AG04450 (cell line): ENCODE measurements around the gene MINK1. TPM values are rescaled to one million over a fixed set of nuclear protein-coding genes. Genes with fewer than 3 reads are reported as not detected.
A peak's percentile ranks its signal among the peaks of the same experiment; 100 is the strongest.

Source experiments
- CTCF ChIA-PET: fragments of 300-600, 350-600 bp; formaldehyde crosslinking; extraction: SDS; loops from one replicate; lab custom pipeline; 2022; ENCODE audit warnings: antibody characterized with exemption, inconsistent platforms; lab: Charles Lee
- POLR2A ChIA-PET: fragments of 350-600 bp; formaldehyde crosslinking; extraction: SDS; loops from one replicate; lab custom pipeline; 2021; ENCODE audit warnings: antibody characterized with exemption, inconsistent platforms; lab: Yijun Ruan, JAX
- DNase-seq: peaks from one replicate; pipeline ENCODE4 v3.0.0-alpha.2; 2011; ENCODE audit warnings: low read depth, low spot score
- H3K27ac ChIP-seq: one replicate; pipeline ENCODE4 v1.5.1; 2012; ENCODE audit warnings: low read depth, low read length, control low read depth
- H3K27me3 ChIP-seq: one replicate; pipeline ENCODE4 v1.6.0; 2012; ENCODE audit warnings: low read length; ENCODE audit not compliant: control insufficient read depth, insufficient read depth
- H3K4me3 ChIP-seq: 2 replicates; pipeline ENCODE4 v1.5.1; 2011; ENCODE audit warnings: mild to moderate bottlenecking, low read depth, low read length, control low read depth
- H3K9me3 ChIP-seq: 2 replicates; pipeline ENCODE4 v1.5.1; 2012; ENCODE audit warnings: low read length; ENCODE audit not compliant: control insufficient read depth, insufficient read depth
- polyA plus RNA-seq: library from polyadenylated mRNA; depleted of rRNA; stranded (reverse); fragments of >200 nt; gene quantifications from 2 replicates; pipeline ENCODE4 v1.2.3, GENCODE V29; 2011
- TF ChIP-seq, protein P1 (sequence below): IDR thresholded peaks from 2 replicates; pipeline ENCODE4 v1.5.1; 2011; ENCODE audit warnings: low read depth, low read length, control low read depth, inconsistent platforms

MINK1 gene
- polyA plus RNA-seq, 1 experiment, result 29.4 TPM

DNA sequence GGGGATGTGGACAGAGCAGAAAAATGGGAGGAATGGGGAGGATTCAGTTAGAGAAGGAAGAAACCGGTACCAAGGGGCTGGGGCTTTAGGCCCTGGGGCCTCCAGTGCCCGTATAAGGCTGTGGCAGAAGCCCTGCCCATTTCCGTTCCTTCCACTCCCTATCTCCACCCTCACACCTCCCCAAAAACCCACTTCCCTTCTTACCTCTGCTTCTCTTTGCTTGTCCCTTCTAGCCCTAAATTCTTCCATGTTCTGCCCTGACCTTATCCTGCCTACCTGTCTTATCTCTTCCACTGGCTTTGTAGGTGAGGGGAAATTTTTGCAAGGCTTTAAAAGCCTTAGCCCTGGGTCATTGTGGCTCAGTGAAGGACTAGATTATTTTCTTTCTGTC is 111.0 kb downstream of the MINK1 start:
- TF ChIP-seq, protein P1, sequence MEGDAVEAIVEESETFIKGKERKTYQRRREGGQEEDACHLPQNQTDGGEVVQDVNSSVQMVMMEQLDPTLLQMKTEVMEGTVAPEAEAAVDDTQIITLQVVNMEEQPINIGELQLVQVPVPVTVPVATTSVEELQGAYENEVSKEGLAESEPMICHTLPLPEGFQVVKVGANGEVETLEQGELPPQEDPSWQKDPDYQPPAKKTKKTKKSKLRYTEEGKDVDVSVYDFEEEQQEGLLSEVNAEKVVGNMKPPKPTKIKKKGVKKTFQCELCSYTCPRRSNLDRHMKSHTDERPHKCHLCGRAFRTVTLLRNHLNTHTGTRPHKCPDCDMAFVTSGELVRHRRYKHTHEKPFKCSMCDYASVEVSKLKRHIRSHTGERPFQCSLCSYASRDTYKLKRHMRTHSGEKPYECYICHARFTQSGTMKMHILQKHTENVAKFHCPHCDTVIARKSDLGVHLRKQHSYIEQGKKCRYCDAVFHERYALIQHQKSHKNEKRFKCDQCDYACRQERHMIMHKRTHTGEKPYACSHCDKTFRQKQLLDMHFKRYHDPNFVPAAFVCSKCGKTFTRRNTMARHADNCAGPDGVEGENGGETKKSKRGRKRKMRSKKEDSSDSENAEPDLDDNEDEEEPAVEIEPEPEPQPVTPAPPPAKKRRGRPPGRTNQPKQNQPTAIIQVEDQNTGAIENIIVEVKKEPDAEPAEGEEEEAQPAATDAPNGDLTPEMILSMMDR, result no peak
- CTCF ChIA-PET, result no interaction called here
- Histone ChIP-seq H3K27me3 (no peaks in the 10 kb centered on the region), H3K4me3 (no peak overlapping the region), H3K27ac (peak overlapping the region; percentile 82), H3K9me3 (peaks cover 3% of the 10 kb centered on the region; the same call in 1 of the 2 replicates)
- POLR2A ChIA-PET, result interaction anchor here (1.3 kb wide), 1 partner anchor 9 kb away, joined by 3 read pairs; no protein-coding TSS in a partner anchor
- DNase-seq, result no peak

- H3K27me3 ChIP-seq, result no peaks in the 10 kb centered on the region
- peak overlapping the region; percentile 99 for H3K4me3 ChIP-seq
- TF ChIP-seq, protein P1, result no peak
- peak overlapping the region; percentile 82 for H3K27ac ChIP-seq
- no peak for DNase-seq
- CTCF ChIA-PET, result interaction anchor here (0.9 to 1.1 kb wide), 2 partner anchors 36 to 43 kb away, joined by 3 to 4 read pairs; partner anchors contain the start of gene CAMTA2
- POLR2A ChIA-PET, result interaction anchor here (1.3 to 9.1 kb wide), 2 partner anchors 9 to 23 kb away, joined by 3 to 128 read pairs; partner anchors contain the start of gene SPAG7
- peaks cover 3% of the 10 kb centered on the region; the same call in 1 of the 2 replicates for H3K9me3 ChIP-seq
Measured at GRCh38 chr17:4944554-4945175, 111.5 kb downstream of the MINK1 start.

GRCh38 chr17:4945176-4945943 is 112.2 kb downstream of the MINK1 start:
- Histone ChIP-seq H3K27me3 (no peaks in the 10 kb centered on the region), H3K27ac (peak overlapping the region; percentile 82), H3K4me3 (peak overlapping the region; percentile 99), H3K9me3 (peaks cover 3% of the 10 kb centered on the region; the same call in 1 of the 2 replicates)
- CTCF ChIA-PET, result interaction anchor here (0.9 to 1.1 kb wide), 2 partner anchors 37 to 42 kb away, joined by 3 to 4 read pairs; partner anchors contain the start of gene CAMTA2
- peak; percentile 75 for DNase-seq
- POLR2A ChIA-PET, result interaction anchor here (9.1 kb wide), 1 partner anchor 22 kb away, joined by 128 read pairs; the partner anchor contains the start of gene SPAG7
- TF ChIP-seq, protein P1, result no peak

DNA sequence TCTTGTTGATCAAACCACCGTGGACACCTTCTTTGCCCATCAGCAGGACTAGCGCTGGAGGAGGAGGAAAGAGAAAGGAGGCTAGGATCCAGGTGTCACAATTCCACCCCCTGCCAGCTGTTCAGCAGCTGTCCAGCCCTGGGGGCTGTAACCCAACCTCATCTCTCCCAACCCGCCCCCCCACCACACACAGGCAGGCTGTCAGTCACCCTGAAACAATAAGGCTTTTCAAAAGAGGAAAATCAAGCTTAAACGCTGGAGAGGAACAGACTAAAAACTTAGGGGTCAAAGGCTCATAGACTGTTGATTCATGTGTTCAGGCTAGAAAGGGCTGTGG is 112.8 kb downstream of the MINK1 start:
- POLR2A ChIA-PET, result interaction anchor here (9.1 kb wide), 1 partner anchor 21 kb away, joined by 128 read pairs; the partner anchor contains the start of gene SPAG7
- CTCF ChIA-PET, result interaction anchor here (0.6 kb wide), 1 partner anchor 42 kb away, joined by 3 read pairs; no protein-coding TSS in a partner anchor
- Histone ChIP-seq H3K27me3 (no peaks in the 10 kb centered on the region), H3K9me3 (peaks cover 3% of the 10 kb centered on the region; the same call in 1 of the 2 replicates), H3K27ac (peak overlapping the region; percentile 82), H3K4me3 (peak overlapping the region; percentile 99)
- TF ChIP-seq, protein P1, result no peak
- DNase-seq, result no peak
